Peyer's patch (tissue), 4 donors: ENCODE measurements around the gene ODAD4.

ENCODE experiments used
- CTCF ChIP-seq, 6 experiments: fragments of 450-650 bp in 4 of 6; fragments of 200-600 bp in 2 of 6; sonication (generic) in 1 of 6; IDR thresholded peaks; one replicate each; pipeline ENCODE4 v1.5.1; 2017 to 2019; ENCODE audit warnings: antibody characterized with exemption in 6 of 6, mild to moderate bottlenecking in 3 of 6, moderate library complexity in 1 of 6
- POLR2A ChIP-seq, 2 donors: fragments of 450-650 bp; IDR thresholded peaks; one replicate each; pipeline ENCODE4 v1.5.1; 2017; ENCODE audit warnings: antibody characterized with exemption in 2 of 2, mild to moderate bottlenecking in 2 of 2, moderate library complexity in 2 of 2

GRCh38 chr17:41917192-41917591, 13.2 kb upstream of the ODAD4 start:
- TF ChIP-seq CTCF (IDR thresholded peaks at IDR 0.05) = no peak
- no peak for TF ChIP-seq POLR2A (IDR thresholded peaks at IDR 0.05)
